ENCODE results near the gene CDK5R1. TPM values are rescaled to one million over a fixed set of nuclear protein-coding genes. Genes with fewer than 3 reads are reported as not detected.

Gene CDK5R1
- total RNA-seq, 2 donors from 2014 or later = 1.0 to 1.6 TPM

DNA sequence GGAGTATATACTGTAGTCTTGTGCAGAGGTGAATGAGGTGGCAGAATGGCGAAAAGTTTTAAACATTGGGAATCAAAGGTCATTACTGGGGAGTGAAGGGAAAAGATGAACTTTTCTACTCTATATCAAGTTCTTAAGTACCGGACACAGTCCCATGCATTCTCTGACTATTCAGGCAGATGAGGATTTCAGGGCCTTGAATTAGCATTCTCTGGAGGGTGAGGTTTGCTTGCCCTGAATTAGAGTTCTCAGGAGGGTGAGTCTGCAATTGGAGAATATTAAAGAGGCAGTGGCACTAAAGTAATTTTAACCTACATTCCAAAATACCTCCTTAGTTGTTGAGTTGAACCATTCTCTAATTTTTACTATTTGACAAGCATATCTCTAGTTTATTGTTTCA lies 33.4 kb upstream of the CDK5R1 start:
- no peak overlapping the region for H3K27ac ChIP-seq
- intact Hi-C loops (cut with DNase I) = no loop called here
- no peak for DNase-seq
- no peak overlapping the region for H3K4me3 ChIP-seq
- no peak for TF ChIP-seq CTCF (IDR thresholded peaks at IDR 0.05)
- TF ChIP-seq POLR2A (IDR thresholded peaks at IDR 0.05) = no peak
- no peaks in the 10 kb centered on the region for H3K4me1 ChIP-seq
- peaks cover 6 to 20% of the 10 kb centered on the region in 2 donors for H3K36me3 ChIP-seq (replicated peaks in 1 of 2; ENCODE audit: insufficient read depth in 1 of 2, low read depth in 2 of 2)
- ATAC-seq = no peak
- H3K9me3 ChIP-seq = no peaks in the 10 kb centered on the region
- H3K27me3 ChIP-seq = no peaks in the 10 kb centered on the region
- 91 to 92% methylated on average over 2 of the region's 2 CpGs for WGBS, 2 donors

DNA sequence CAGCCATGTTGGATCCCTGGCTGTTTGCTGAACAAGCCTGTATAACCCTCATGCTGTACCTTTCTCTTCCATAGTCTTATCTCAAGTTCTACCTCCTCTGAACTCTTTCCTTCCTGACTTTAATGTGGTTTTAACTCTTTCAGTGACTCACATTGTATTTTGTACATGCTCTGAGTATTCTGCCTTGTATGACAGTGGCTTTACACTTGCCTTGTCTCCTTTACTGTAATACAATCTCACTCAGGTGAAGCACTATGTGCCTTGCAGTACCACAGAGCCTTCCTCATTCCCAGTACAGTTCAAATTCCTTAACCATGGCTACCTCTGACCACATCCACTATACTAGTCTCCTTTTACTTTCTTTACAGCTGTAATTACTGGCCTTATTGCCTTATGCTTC lies 28.4 kb upstream of the CDK5R1 start:
- ATAC-seq (no peak), DNase-seq (no peak)
- TF ChIP-seq POLR2A (IDR thresholded peaks at IDR 0.05) (no peak), CTCF (IDR thresholded peaks at IDR 0.05) (no peak)
- H3K9me3 ChIP-seq = no peaks in the 10 kb centered on the region
- no peaks in the 10 kb centered on the region for H3K27me3 ChIP-seq
- H3K36me3 ChIP-seq (replicated peaks in 1 of 2; ENCODE audit: insufficient read depth in 1 of 2, low read depth in 2 of 2) = peaks cover 6 to 24% of the 10 kb centered on the region in 2 donors
- H3K4me3 ChIP-seq = no peak overlapping the region
- intact Hi-C loops (cut with DNase I) = no loop called here
- H3K4me1 ChIP-seq = peaks cover 12% of the 10 kb centered on the region
- H3K27ac ChIP-seq = no peak overlapping the region

DNA sequence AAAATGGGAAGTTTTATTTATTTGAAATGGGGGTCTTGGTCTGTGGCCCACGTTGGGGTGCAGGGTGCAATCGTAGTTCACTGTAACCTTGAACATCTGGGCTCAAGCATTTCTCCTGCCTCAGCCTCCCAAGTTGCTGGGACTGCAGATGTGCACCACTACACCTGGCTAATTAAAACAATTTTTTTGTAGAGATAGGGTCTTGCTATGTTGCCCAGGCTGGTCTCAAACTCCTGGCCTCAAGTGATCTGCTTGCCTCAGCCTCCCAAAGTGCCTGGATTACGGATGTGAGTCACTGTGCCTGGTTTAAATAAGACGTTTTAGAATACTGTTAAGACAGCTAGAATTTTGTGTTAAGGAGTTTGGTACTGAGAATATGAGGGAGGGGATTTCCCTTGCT lies 26.7 kb upstream of the CDK5R1 start:
- Histone ChIP-seq H3K4me3 (no peak overlapping the region), H3K27me3 (no peaks in the 10 kb centered on the region), H3K9me3 (no peaks in the 10 kb centered on the region), H3K27ac (no peak overlapping the region), H3K36me3 (replicated peaks in 1 of 2; ENCODE audit: insufficient read depth in 1 of 2, low read depth in 2 of 2) (peaks cover 4 to 24% of the 10 kb centered on the region in 2 donors), H3K4me1 (peaks cover 18% of the 10 kb centered on the region)
- no peak for TF ChIP-seq POLR2A (IDR thresholded peaks at IDR 0.05)
- TF ChIP-seq CTCF (IDR thresholded peaks at IDR 0.05) = no peak
- intact Hi-C loops (cut with DNase I) = no loop called here
- WGBS, 2 donors = 84 to 88% methylated on average over 4 of the region's 4 CpGs
- ATAC-seq (no peak), DNase-seq (no peak)

DNA sequence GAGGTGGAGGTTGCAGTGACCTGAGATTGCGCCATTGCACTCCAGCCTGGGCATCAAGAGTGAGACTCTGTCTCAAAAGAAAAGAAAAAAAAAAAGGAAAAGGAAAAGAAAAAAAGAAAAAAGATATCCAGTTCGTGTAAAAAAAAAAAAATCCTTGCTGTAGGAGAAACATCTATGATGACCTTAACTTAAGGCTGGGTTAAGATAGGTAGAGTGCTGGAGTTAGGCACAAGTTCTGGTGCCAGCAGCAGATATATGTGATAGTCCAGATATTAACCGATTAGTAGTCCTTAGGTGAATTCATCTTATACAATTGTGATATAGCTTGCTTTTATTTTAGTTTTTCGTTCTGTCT lies 25.3 kb upstream of the CDK5R1 start:
- intact Hi-C loops (cut with DNase I) = no loop called here
- Histone ChIP-seq H3K27ac (no peak overlapping the region), H3K9me3 (no peaks in the 10 kb centered on the region), H3K4me3 (no peak overlapping the region), H3K36me3 (replicated peaks in 1 of 2; ENCODE audit: insufficient read depth in 1 of 2, low read depth in 2 of 2) (peaks cover 0 to 24% of the 10 kb centered on the region in 2 donors), H3K27me3 (no peaks in the 10 kb centered on the region), H3K4me1 (peaks cover 18% of the 10 kb centered on the region)
- ATAC-seq (no peak), DNase-seq (no peak)
- TF ChIP-seq POLR2A (IDR thresholded peaks at IDR 0.05) (no peak), CTCF (IDR thresholded peaks at IDR 0.05) (no peak)
- 57 to 61% methylated on average over 4 of the region's 4 CpGs for WGBS, 2 donors

DNA sequence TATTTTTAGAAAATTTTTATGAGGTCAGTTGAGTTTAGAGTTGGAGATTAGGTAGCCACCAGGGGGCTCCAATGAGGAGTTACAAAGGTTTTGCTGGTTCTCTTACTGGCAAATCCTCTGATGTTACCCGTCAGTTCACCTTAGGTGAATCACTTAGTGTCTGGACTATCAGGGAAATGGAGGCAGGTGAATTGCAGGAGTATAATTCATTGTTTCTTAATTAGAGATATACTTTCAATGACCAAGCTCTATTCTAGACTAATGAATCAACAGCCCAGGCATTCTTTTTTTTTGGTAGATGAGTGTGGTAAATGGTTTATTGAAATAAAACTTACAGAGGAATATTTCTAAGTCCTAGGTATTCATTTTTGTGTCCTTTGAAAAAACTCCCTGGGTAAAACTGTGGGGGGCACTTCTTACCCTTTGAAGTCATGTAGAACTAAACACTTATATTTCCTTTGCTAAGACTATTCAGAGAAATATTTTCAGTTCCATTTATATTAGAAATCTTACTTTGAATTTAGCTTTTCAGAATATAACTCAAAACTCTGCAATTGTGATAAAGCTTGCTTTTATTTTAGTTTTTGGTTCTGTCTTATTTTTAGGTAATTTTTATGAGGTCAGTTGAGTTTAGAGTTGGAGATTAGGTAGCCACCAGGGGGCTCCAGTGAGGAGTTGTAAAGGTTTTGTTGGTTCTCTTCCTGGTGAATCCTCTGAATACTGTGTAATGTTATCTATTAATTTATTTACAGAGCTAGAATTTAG lies 24.8 kb upstream of the CDK5R1 start:
- Histone ChIP-seq H3K4me1 (peaks cover 18% of the 10 kb centered on the region), H3K4me3 (no peak overlapping the region), H3K9me3 (no peaks in the 10 kb centered on the region), H3K36me3 (replicated peaks in 1 of 2; ENCODE audit: insufficient read depth in 1 of 2, low read depth in 2 of 2) (peaks cover 0 to 28% of the 10 kb centered on the region in 2 donors), H3K27me3 (no peaks in the 10 kb centered on the region), H3K27ac (peak overlapping the region in 1 of 4 donors; percentile 2)
- TF ChIP-seq CTCF (IDR thresholded peaks at IDR 0.05) (peak; percentile 29 to 55 (median 49)), POLR2A (IDR thresholded peaks at IDR 0.05) (no peak)
- WGBS, 2 donors = 34 to 38% methylated on average over 1 of the region's 1 CpG
- intact Hi-C loops (cut with DNase I) = no loop called here
- peak; percentile 49 to 69 (median 62) for DNase-seq
- ATAC-seq = peak; percentile 66

Data from body of pancreas (tissue), 4 donors.